HepG2 (cell line): ENCODE data around the gene KDELR3. TPM values are rescaled to one million over a fixed set of nuclear protein-coding genes. Genes with fewer than 3 reads are reported as not detected.

ENCODE experiments used
- ATAC-seq: fragments of 200-7000 bp; cut with Tn5 transposase; 3 replicates; pipeline ENCODE4 v1.9.1; 2020; ENCODE audit warnings: mild to moderate bottlenecking, moderate library complexity
- BruUV-seq: library from RNA; stranded (reverse); fragments of 400-500 nt; replicated peaks from 2 replicates; lab custom pipeline; 2021; lab: Mats Ljungman, UMichigan
- CTCF ChIA-PET: fragments of 300-600 bp; formaldehyde crosslinking; extraction: SDS; loops from one replicate; lab custom pipeline; 2021; ENCODE audit warnings: low total read pairs, inconsistent platforms, low intra/inter-chr PET ratio; lab: Yijun Ruan, JAX
- POLR2A ChIA-PET: fragments of 350-600 bp; sonication (Branson Sonifier 250); formaldehyde crosslinking; loops from one replicate; lab custom pipeline; 2020; ENCODE audit warnings: antibody characterized with exemption, inconsistent platforms; lab: Yijun Ruan, JAX
- DNase-seq: peaks from one replicate; pipeline ENCODE4 v3.0.0-alpha.2; 2015; ENCODE audit warnings: low spot score
- FAIRE-seq: peaks from 3 replicates; lab custom pipeline; 2011; peaks lifted over from hg19 to GRCh38; lab: Jason Lieb, UNC
- H2AFZ ChIP-seq: one replicate; pipeline ENCODE4 v1.6.1; 2011; ENCODE audit warnings: low read length, inconsistent platforms
- H3K27ac ChIP-seq: fragments of 300-600 bp; 3 replicates; pipeline ENCODE4 v1.8.0; 2011; ENCODE audit warnings: mixed run types, mild to moderate bottlenecking, mixed read lengths, low read length, inconsistent platforms; ENCODE audit not compliant: insufficient read depth; ENCODE audit errors: extremely low read length
- H3K27me3 ChIP-seq, 2 experiments: fragments of 200-600 bp in 1 of 2; 2 replicates in 1 of 2; 3 replicates in 1 of 2; pipeline versions ENCODE4 v1.6.0 to v1.8.0; 2011; ENCODE audit warnings: low read length in 2 of 2, mild to moderate bottlenecking in 2 of 2, moderate library complexity in 2 of 2, inconsistent platforms in 1 of 2; ENCODE audit not compliant: insufficient read depth in 2 of 2, control insufficient read depth in 1 of 2
- H3K36me3 ChIP-seq, 2 experiments: fragments of 200-600 bp in 1 of 2; replicated peaks in 1 of 2; 2 replicates in 1 of 2; 3 replicates in 1 of 2; pipeline versions ENCODE4 v1.5.1 to v1.8.0; 2011; ENCODE audit warnings: low read length in 2 of 2, inconsistent platforms in 1 of 2; ENCODE audit not compliant: insufficient read depth in 2 of 2, control insufficient read depth in 1 of 2
- H3K4me1 ChIP-seq: 2 replicates; pipeline ENCODE4 v1.5.1; 2012; ENCODE audit warnings: low read length, inconsistent platforms; ENCODE audit not compliant: insufficient read depth
- H3K4me2 ChIP-seq: 2 replicates; pipeline ENCODE4 v1.6.0; 2011; ENCODE audit warnings: low read depth, low read length, inconsistent platforms
- H3K4me3 ChIP-seq, 3 experiments: fragments of 200-600 bp in 1 of 3; sonication (generic), shearing (Covaris generic) in 1 of 3; replicated peaks in 1 of 3; 2 replicates each; pipeline ENCODE4 v1.5.1; 2011 to 2016; ENCODE audit warnings: low read length in 3 of 3, inconsistent platforms in 2 of 3, low read depth in 2 of 3, mild to moderate bottlenecking in 2 of 3, control low read depth in 1 of 3, mixed read lengths in 1 of 3; ENCODE audit not compliant: insufficient read depth in 1 of 3
- H3K79me2 ChIP-seq: one replicate; pipeline ENCODE4 v1.6.1; 2011; ENCODE audit warnings: low read length, inconsistent platforms; ENCODE audit not compliant: insufficient read depth
- H3K9ac ChIP-seq: 2 replicates; pipeline ENCODE4 v1.6.0; 2011; ENCODE audit warnings: mild to moderate bottlenecking, low read depth, low read length, inconsistent platforms; ENCODE audit not compliant: insufficient read depth
- H3K9me3 ChIP-seq: 2 replicates; pipeline ENCODE4 v1.5.1; 2012; ENCODE audit warnings: mild to moderate bottlenecking, low read length
- H4K20me1 ChIP-seq: 2 replicates; pipeline ENCODE4 v1.6.0; 2011; ENCODE audit warnings: inconsistent platforms, mild to moderate bottlenecking, low read length, moderate library complexity; ENCODE audit not compliant: insufficient read depth
- ARID3A ChIP-seq: IDR thresholded peaks from 2 replicates; pipeline ENCODE4 v1.6.1; 2012; ENCODE audit warnings: low read depth, low read length, improper control_type of control experiment
- CC2D1A ChIP-seq: sonication (generic); formaldehyde crosslinking; IDR thresholded peaks from 2 replicates; pipeline ENCODE4 v1.8.1; 2023; ENCODE audit warnings: mild to moderate bottlenecking, missing genetic modification reagents
- GRHL1 ChIP-seq: sonication (generic); formaldehyde crosslinking; conservative IDR thresholded peaks from 2 replicates; pipeline ENCODE4 v1.8.0; 2022; ENCODE audit warnings: missing genetic modification reagents
- JUND ChIP-seq: sonication (generic); formaldehyde crosslinking; IDR thresholded peaks from 2 replicates; pipeline ENCODE4 v1.8.0; 2022; ENCODE audit warnings: mild to moderate bottlenecking, missing genetic modification reagents
- MBD4 ChIP-seq: IDR thresholded peaks from 2 replicates; pipeline ENCODE4 v1.6.1; 2012; ENCODE audit warnings: low read length, inconsistent platforms, borderline replicate concordance
- RAD51 ChIP-seq: fragments of 450-650 bp; IDR thresholded peaks from 2 replicates; pipeline ENCODE4 v1.6.1; 2016; ENCODE audit warnings: borderline replicate concordance
- RFXAP ChIP-seq: sonication (generic); formaldehyde crosslinking; IDR thresholded peaks from 2 replicates; pipeline ENCODE4 v1.4.0; 2020; ENCODE audit warnings: missing genetic modification reagents, borderline replicate concordance
- SNAPC5 ChIP-seq: sonication (generic); formaldehyde crosslinking; IDR thresholded peaks from 2 replicates; pipeline ENCODE4 v1.8.1; 2023; ENCODE audit warnings: mild to moderate bottlenecking, missing genetic modification reagents, borderline replicate concordance
- YY1 ChIP-seq: IDR thresholded peaks from 2 replicates; pipeline ENCODE4 v1.6.1; 2011; ENCODE audit warnings: low read length, low read depth, moderate library complexity, mild to moderate bottlenecking; ENCODE audit not compliant: insufficient read depth, insufficient replicate concordance
- ZKSCAN5 ChIP-seq: sonication (generic); formaldehyde crosslinking; IDR thresholded peaks from 2 replicates; pipeline ENCODE4 v1.5.1; 2020; ENCODE audit warnings: mild to moderate bottlenecking, missing genetic modification reagents
- ZNF207 ChIP-seq: fragments of 450-650 bp; IDR thresholded peaks from 2 replicates; pipeline ENCODE4 v1.6.1; 2016; ENCODE audit warnings: antibody characterized with exemption, borderline replicate concordance
- ZNF331 ChIP-seq: sonication (generic); formaldehyde crosslinking; IDR thresholded peaks from 2 replicates; pipeline ENCODE4 v1.4.0; 2020; ENCODE audit warnings: missing genetic modification reagents
- ZNF382 ChIP-seq: sonication (generic); formaldehyde crosslinking; IDR thresholded peaks from 2 replicates; pipeline ENCODE4 v1.5.0; 2020; ENCODE audit warnings: missing genetic modification reagents, mild to moderate bottlenecking, borderline replicate concordance
- ZNF557 ChIP-seq: sonication (generic); formaldehyde crosslinking; IDR thresholded peaks from 2 replicates; pipeline ENCODE4 v1.4.0; 2020; ENCODE audit warnings: missing genetic modification reagents
- ZNF776 ChIP-seq: sonication (generic); formaldehyde crosslinking; IDR thresholded peaks from 2 replicates; pipeline ENCODE4 v1.4.0; 2020; ENCODE audit warnings: mild to moderate bottlenecking, missing genetic modification reagents
- WGBS: methylation state at CpG from one replicate; pipeline ENCODE4 v1.1.6; 2017; ENCODE audit warnings: low lambda C conversion rate; 5-methylcytosine and 5-hydroxymethylcytosine counted together
- in situ Hi-C: cut with HindIII; loops from 2 replicates; pipeline ENCODE4 v1.10.0; 2017; ENCODE audit warnings: low pct_unique_long_range_greater_than_20kb; ENCODE audit not compliant: extremely low pct_ligation_motif_present
- intact Hi-C: fragments of 100-400 bp; cut with micrococcal nuclease; formaldehyde crosslinking; loops from one replicate; pipeline ENCODE4 v1.10.0; 2022; ENCODE audit not compliant: unreplicated experiment
- polyA plus RNA-seq, 8 experiments: library from polyadenylated mRNA; depleted of rRNA in 3 of 8; stranded (reverse) in 7 of 8; unstranded in 1 of 8; fragments of >200 nt; fragmentation: Illumina TruSeq in 4 of 8; extraction: Trizol in 4 of 8; gene quantifications; 2 replicates each; pipeline versions ENCODE4 v1.2.1 to v1.2.3, GENCODE V29; 2011 to 2016; ENCODE audit warnings: low read depth in 4 of 8, missing spikeins in 1 of 8, mixed read lengths in 1 of 8; ENCODE audit not compliant: insufficient read depth in 1 of 8
- total RNA-seq, 5 experiments: library from RNA; depleted of rRNA; stranded (reverse); fragments of >200 nt; fragmentation: Illumina TruSeq; extraction: Trizol; gene quantifications; 2 replicates each; pipeline ENCODE4 v1.2.3, GENCODE V29; 2016; ENCODE audit warnings: low read depth in 1 of 5

KDELR3 gene
- total and polyA plus RNA-seq, 2 of the 13 experiments (the other 11 are each of a cell fraction or from before 2014, with no cell fraction given): 24.2 to 65.7 TPM

- intact Hi-C loops (no loop called here), in situ Hi-C loops (no loop called here)
- Histone ChIP-seq H2AFZ (no peak overlapping the region), H3K79me2 (no peaks in the 10 kb centered on the region), H3K9me3 (no peaks in the 10 kb centered on the region), H3K36me3 (no peaks in the 10 kb centered on the region), H3K4me1 (peaks cover 15% of the 10 kb centered on the region), H4K20me1 (no peaks in the 10 kb centered on the region), H3K27ac (no peak overlapping the region), H3K4me3 (no peak overlapping the region), H3K9ac (no peak overlapping the region), H3K27me3 (peaks cover 2 to 8% of the 10 kb centered on the region in 2 experiments; a peak in 3 of 5 replicates), H3K4me2 (no peak overlapping the region)
- WGBS: 4% methylated on average over 2 of the region's 2 CpGs
- no peak for DNase-seq
- BruUV-seq: no TSS peak
- ChIA-PET CTCF (no interaction called here), POLR2A (no interaction called here)
- no peak for ATAC-seq
- no peak for TF ChIP-seq ZNF557
- no peak for TF ChIP-seq ZKSCAN5
- TF ChIP-seq RFXAP (CRISPR knock-in tag): no peak
- no peak for TF ChIP-seq ZNF382 (CRISPR knock-in tag)
- no peak for FAIRE-seq
These were observed 39.2 kb upstream of the KDELR3 start for GRCh38 chr22:38428714-38429113.

- ATAC-seq (no peak), DNase-seq (no peak), FAIRE-seq (no peak)
- no peak overlapping the region for H3K9ac ChIP-seq
- no peak overlapping the region for H3K27ac ChIP-seq
- peaks cover 6% of the 10 kb centered on the region for H3K4me1 ChIP-seq
- H3K4me2 ChIP-seq: no peak overlapping the region
- H2AFZ ChIP-seq: no peak overlapping the region
- in situ Hi-C loops (no loop called here), intact Hi-C loops (no loop called here)
- 34% methylated on average over 11 of the region's 16 CpGs for WGBS
- ChIA-PET CTCF (no interaction called here), POLR2A (no interaction called here)
- no peaks in the 10 kb centered on the region for H3K36me3 ChIP-seq
- H3K9me3 ChIP-seq: no peaks in the 10 kb centered on the region
- no peaks in the 10 kb centered on the region for H3K79me2 ChIP-seq
- no peak overlapping the region for H3K4me3 ChIP-seq
- H3K27me3 ChIP-seq: peaks cover 2 to 12% of the 10 kb centered on the region in 2 experiments; a peak in 3 of 5 replicates
- no peaks in the 10 kb centered on the region for H4K20me1 ChIP-seq
- BruUV-seq: no TSS peak
- TF ChIP-seq SNAPC5 (CRISPR knock-in tag) (no peak), RAD51 (no peak), ARID3A (no peak), ZNF776 (CRISPR knock-in tag) (no peak), CC2D1A (CRISPR knock-in tag) (no peak), YY1 (no peak), GRHL1 (CRISPR knock-in tag) (no peak), ZNF331 (CRISPR knock-in tag) (no peak), ZNF207 (no peak), MBD4 (no peak), JUND (no peak)
These were observed 38.3 kb upstream of the KDELR3 start for GRCh38 chr22:38429499-38430068.
